Measurements from ENCODE around the gene REV3L. TPM values are rescaled to one million over a fixed set of nuclear protein-coding genes. Genes with fewer than 3 reads are reported as not detected.

REV3L gene
- total and polyA plus RNA-seq, 2 of the 8 experiments (the other 6 are each of a cell fraction or from before 2014, with no cell fraction given): 2.1 to 6.6 TPM

GRCh38 chr6:111471533-111471932 lies 11.5 kb downstream of the REV3L start:
- H3K4ac ChIP-seq (replicated peaks; ENCODE audit: insufficient read length, low read depth, low read length): no peak overlapping the region
- DNase-seq (ENCODE audit: low read depth in 1 of 2, low spot score in 2 of 2) (no peak), FAIRE-seq (no peak)
- 50% methylated on average over 1 of the region's 1 CpG; no CpG with 5 or more reads in 1 of the 2 experiments for WGBS, 2 experiments (ENCODE audit: extremely low coverage in 1 of 2, insufficient coverage in 1 of 2, insufficient read length in 1 of 2, insufficient replicate concordance in 2 of 2, low coverage in 1 of 2, low lambda C conversion rate in 2 of 2, missing lambda C conversion rate in 1 of 2)
- POLR2A ChIA-PET (ENCODE audit: partially characterized antibody): no interaction called here
- no peak overlapping the region for H3K14ac ChIP-seq (ENCODE audit: insufficient read length)
- H3K9ac ChIP-seq (replicated peaks in 1 of 4; ENCODE audit: extremely low read depth in 1 of 4, low read depth in 3 of 4, low read length in 3 of 4): no peak overlapping the region
- CTCF ChIA-PET (ENCODE audit: partially characterized antibody): interaction anchor here (1.2 kb wide), 1 partner anchor 100 kb away, joined by 3 read pairs; no protein-coding TSS in a partner anchor
- H2AK5ac ChIP-seq (ENCODE audit: low read depth, low read length): no peak overlapping the region
- peaks cover 5 to 24% (median 13%) of the 10 kb centered on the region in 4 experiments for H3K27me3 ChIP-seq (replicated peaks in 1 of 4; ENCODE audit: control insufficient read depth in 3 of 4, extremely low read depth in 1 of 4, insufficient read depth in 3 of 4, low read length in 3 of 4)
- H3K79me2 ChIP-seq (ENCODE audit: control insufficient read depth in 1 of 2, insufficient read depth in 2 of 2, low read length in 2 of 2): 0 out of 4 replicates have a peak, but pooled peaks cover 0 to 2% of the 10 kb centered on the region in 2 experiments
- peaks cover 6 to 8% of the 10 kb centered on the region in 2 experiments for H4K20me1 ChIP-seq (replicated peaks in 1 of 2; ENCODE audit: control insufficient read depth in 1 of 2, insufficient read depth in 2 of 2, low read length in 2 of 2)
- H4K5ac ChIP-seq (ENCODE audit: insufficient read length, low read depth, low read length): no peak overlapping the region
- no peak overlapping the region for H4K8ac ChIP-seq (ENCODE audit: extremely low read depth, insufficient read depth, low read length)
- H3K23ac ChIP-seq (ENCODE audit: insufficient read length): no peak overlapping the region
- H3K23me2 ChIP-seq (ENCODE audit: low read depth, low read length): no peaks in the 10 kb centered on the region
- H2BK5ac ChIP-seq (ENCODE audit: low read depth, low read length): no peak overlapping the region
- H3K9me3 ChIP-seq (ENCODE audit: insufficient read depth in 2 of 2, low read depth in 1 of 2, low read length in 1 of 2): no peaks in the 10 kb centered on the region
- peaks cover 0 to 3% (median 1%) of the 10 kb centered on the region in 4 experiments; a peak in 1 of 7 replicates for H3K4me1 ChIP-seq (replicated peaks in 1 of 4; ENCODE audit: control insufficient read depth in 3 of 4, insufficient read depth in 4 of 4, low read length in 3 of 4)
- H3K56ac ChIP-seq (replicated peaks; ENCODE audit: insufficient read length, low read depth, low read length): no peak overlapping the region
- H3K27ac ChIP-seq (ENCODE audit: low read depth, low read length): no peak overlapping the region
- H3K4me3 ChIP-seq (ENCODE audit: extremely low read depth in 1 of 4, insufficient read depth in 2 of 4, low read depth in 3 of 4, low read length in 4 of 4): no peak overlapping the region
- no peak overlapping the region for H2BK120ac ChIP-seq (replicated peaks; ENCODE audit: low read depth, low read length)
- no peak overlapping the region for H2BK12ac ChIP-seq (ENCODE audit: low read depth, low read length)
- no peak overlapping the region for H4K91ac ChIP-seq (replicated peaks; ENCODE audit: insufficient read length, low read length)
- H3K4me2 ChIP-seq (ENCODE audit: insufficient read depth in 1 of 2, low read depth in 2 of 2, low read length in 2 of 2): no peak overlapping the region
- H3K79me1 ChIP-seq (ENCODE audit: low read depth, low read length): no peaks in the 10 kb centered on the region
- H2BK15ac ChIP-seq (ENCODE audit: low read length): no peak overlapping the region
- no peak overlapping the region for H3K18ac ChIP-seq (ENCODE audit: extremely low read depth, low read length)
- no peak overlapping the region for H2AFZ ChIP-seq (ENCODE audit: low read length)
- no peak overlapping the region for H2BK20ac ChIP-seq (ENCODE audit: low read length)
- no peaks in the 10 kb centered on the region for H3K36me3 ChIP-seq (ENCODE audit: control insufficient read depth in 2 of 4, insufficient read depth in 4 of 4, low read length in 3 of 4)

All from H1 (cell line).